GM06990 (cell line): ENCODE measurements around the gene SGCE.

Experiments used
- DNase-seq: peaks from one replicate; pipeline ENCODE4 v3.0.0-alpha.2; 2011; ENCODE audit not compliant: insufficient read length; ENCODE audit errors: extremely low read depth
- H3K27me3 ChIP-seq: replicated peaks from 2 replicates; pipeline ENCODE4 v1.6.0; 2011; ENCODE audit warnings: low read length; ENCODE audit not compliant: control insufficient read depth, insufficient read depth
- H3K36me3 ChIP-seq: 2 replicates; pipeline ENCODE4 v1.5.1; 2011; ENCODE audit warnings: low read length; ENCODE audit not compliant: control insufficient read depth, insufficient read depth
- H3K4me3 ChIP-seq: replicated peaks from 2 replicates; pipeline ENCODE4 v1.5.1; 2011; ENCODE audit warnings: low read depth, mild to moderate bottlenecking, control low read depth, low read length
- CTCF ChIP-seq: IDR thresholded peaks from 2 replicates; pipeline ENCODE4 v1.5.1; 2011; ENCODE audit warnings: low read length, control low read depth, mild to moderate bottlenecking, inconsistent platforms; ENCODE audit not compliant: insufficient read depth, poor library complexity, severe bottlenecking

The SGCE gene

DNA sequence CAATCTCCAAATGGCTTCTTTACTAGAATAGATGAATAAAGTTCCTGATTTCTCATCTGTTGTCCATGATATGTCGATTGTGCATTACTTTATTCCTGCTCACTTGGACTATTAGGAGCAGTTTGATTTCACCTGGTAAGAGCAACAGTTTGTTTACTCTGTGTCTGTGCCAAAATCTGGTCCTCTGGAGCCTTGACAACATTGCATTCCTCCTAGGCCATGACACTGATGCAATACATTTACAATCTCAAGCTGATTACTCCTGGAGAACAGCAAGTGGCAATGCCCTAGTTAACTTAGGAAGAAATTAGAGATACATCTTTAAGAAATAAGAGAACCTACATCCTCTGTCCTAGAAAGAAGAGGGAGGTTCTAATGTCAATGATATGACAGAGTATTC is 71.8 kb downstream of the SGCE start:
- DNase-seq = no peak
- Histone ChIP-seq H3K4me3 (no peak overlapping the region), H3K27me3 (no peaks in the 10 kb centered on the region), H3K36me3 (no peaks in the 10 kb centered on the region; the same call in 1 of the 2 replicates)
- TF ChIP-seq CTCF = no peak

DNA sequence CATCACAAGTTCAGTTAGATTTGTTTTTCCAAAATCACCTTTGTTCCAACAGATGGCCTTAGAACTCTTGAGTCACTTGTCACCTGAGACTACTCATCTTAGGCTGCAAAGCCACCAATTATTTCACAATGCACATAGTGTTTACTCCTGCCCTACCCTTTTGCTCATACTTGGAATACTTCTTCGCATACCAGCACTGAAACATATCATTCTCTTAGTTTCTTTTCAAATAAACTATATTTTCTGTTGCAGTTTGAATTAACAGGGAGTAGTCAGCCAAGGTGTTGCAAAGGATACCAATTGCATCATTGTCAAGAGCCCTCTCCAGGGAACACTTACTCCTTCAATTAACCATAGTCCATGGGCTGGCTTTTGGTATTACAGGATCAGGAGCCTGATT is 75.3 kb downstream of the SGCE start:
- no peak for TF ChIP-seq CTCF
- no peaks in the 10 kb centered on the region for H3K27me3 ChIP-seq
- DNase-seq = no peak
- no peaks in the 10 kb centered on the region; the same call in 1 of the 2 replicates for H3K36me3 ChIP-seq
- H3K4me3 ChIP-seq = no peak overlapping the region

- no peak for DNase-seq
- no peaks in the 10 kb centered on the region; the same call in 1 of the 2 replicates for H3K36me3 ChIP-seq
- TF ChIP-seq CTCF = no peak
Measured at GRCh38 chr7:94579470-94579869, 76.5 kb downstream of the SGCE start.

GRCh38 chr7:94578614-94579013 is 77.3 kb downstream of the SGCE start:
- no peak for TF ChIP-seq CTCF
- Histone ChIP-seq H3K36me3 (no peaks in the 10 kb centered on the region; the same call in 1 of the 2 replicates), H3K4me3 (no peak overlapping the region), H3K27me3 (no peaks in the 10 kb centered on the region)
- DNase-seq = no peak

More at GRCh38 chr7:94579470-94579869, 76.5 kb downstream of the SGCE start:
- Histone ChIP-seq H3K4me3 (no peak overlapping the region), H3K27me3 (no peaks in the 10 kb centered on the region)

GRCh38 chr7:94577357-94577756 is 78.6 kb downstream of the SGCE start:
- no peak for DNase-seq
- H3K27me3 ChIP-seq = no peaks in the 10 kb centered on the region
- no peak overlapping the region for H3K4me3 ChIP-seq
- no peaks in the 10 kb centered on the region; the same call in 1 of the 2 replicates for H3K36me3 ChIP-seq
- TF ChIP-seq CTCF = no peak

- H3K36me3 ChIP-seq = no peaks in the 10 kb centered on the region
Measured at GRCh38 chr7:94576316-94576715, 79.6 kb downstream of the SGCE start.

More at GRCh38 chr7:94576316-94576715, 79.6 kb downstream of the SGCE start:
- Histone ChIP-seq H3K27me3 (no peaks in the 10 kb centered on the region), H3K4me3 (no peak overlapping the region)
- no peak for TF ChIP-seq CTCF
- DNase-seq = no peak
